HEK293 (cell line): Measurements from ENCODE around the gene FKBP1C.

Experiments
- CTCF ChIA-PET: fragments of 350-600 bp; formaldehyde crosslinking; extraction: SDS; loops from one replicate; lab custom pipeline; 2021; ENCODE audit warnings: antibody characterized with exemption; lab: Yijun Ruan, JAX
- POLR2A ChIA-PET: fragments of 300-600 bp; formaldehyde crosslinking; extraction: SDS; loops from one replicate; lab custom pipeline; 2020; ENCODE audit warnings: antibody characterized with exemption, inconsistent platforms; lab: Yijun Ruan, JAX
- H3K27ac ChIP-seq: fragments of 200-500 bp; sonication (Bioruptor generic); 2 replicates; pipeline ENCODE4 v1.5.1; 2014; ENCODE audit warnings: low read depth, low read length, control low read depth, inconsistent platforms; ENCODE audit errors: extremely low read depth
- H3K36me3 ChIP-seq, 2 experiments: fragments of 200-500 bp in 1 of 2; sonication (Bioruptor generic) in 1 of 2; 1 replicate in 1 of 2; 2 replicates in 1 of 2; pipeline ENCODE4 v1.5.1; 2014 to 2017; ENCODE audit warnings: inconsistent platforms in 2 of 2, low read length in 2 of 2; ENCODE audit not compliant: control insufficient read depth in 2 of 2, insufficient read depth in 1 of 2
- H3K4me1 ChIP-seq: fragments of 200-500 bp; sonication (Bioruptor generic); 2 replicates; pipeline ENCODE4 v1.5.1; 2014; ENCODE audit warnings: mild to moderate bottlenecking, low read length, inconsistent platforms; ENCODE audit not compliant: control insufficient read depth, insufficient read depth
- H3K4me3 ChIP-seq: 2 replicates; pipeline ENCODE4 v1.5.1; 2011; ENCODE audit warnings: low read depth, mild to moderate bottlenecking, control low read depth, low read length, moderate library complexity
- H3K9me3 ChIP-seq: fragments of 200-500 bp; sonication (Bioruptor generic); 2 replicates; pipeline ENCODE4 v1.5.1; 2014; ENCODE audit warnings: low read depth, low read length, inconsistent platforms; ENCODE audit not compliant: control insufficient read depth, insufficient read depth
- BCL11B ChIP-seq: fragments of 450-650 bp; formaldehyde crosslinking; IDR thresholded peaks from 2 replicates; pipeline ENCODE4 v1.5.1; 2016; ENCODE audit warnings: low read depth, missing biosample characterization, missing genetic modification characterization
- BCL6B ChIP-seq: fragments of 450-650 bp; formaldehyde crosslinking; IDR thresholded peaks from 2 replicates; pipeline ENCODE4 v1.5.1; 2017; ENCODE audit warnings: missing biosample characterization, missing genetic modification characterization
- FEZF1 ChIP-seq: fragments of 450-650 bp; formaldehyde crosslinking; IDR thresholded peaks from 2 replicates; pipeline ENCODE4 v1.5.1; 2016; ENCODE audit warnings: missing biosample characterization, missing genetic modification characterization
- PRDM6 ChIP-seq: fragments of 450-650 bp; formaldehyde crosslinking; IDR thresholded peaks from 2 replicates; pipeline ENCODE4 v1.5.1; 2017; ENCODE audit warnings: missing biosample characterization, missing genetic modification characterization
- TCF7L2 ChIP-seq: IDR thresholded peaks from 2 replicates; pipeline ENCODE4 v1.6.1; 2011; ENCODE audit warnings: low read depth, mild to moderate bottlenecking, inconsistent platforms, low read length, moderate library complexity, borderline replicate concordance
- ZBTB44 ChIP-seq: fragments of 450-650 bp; IDR thresholded peaks from 2 replicates; pipeline ENCODE4 v1.5.1; 2018; ENCODE audit warnings: missing biosample characterization, mild to moderate bottlenecking, missing genetic modification characterization
- ZBTB49 ChIP-seq: fragments of 450-650 bp; formaldehyde crosslinking; IDR thresholded peaks from 2 replicates; pipeline ENCODE4 v1.5.1; 2016; ENCODE audit warnings: missing biosample characterization, missing genetic modification characterization, low read depth
- ZFP37 ChIP-seq: fragments of 450-650 bp; formaldehyde crosslinking; IDR thresholded peaks from 2 replicates; pipeline ENCODE4 v1.5.1; 2016; ENCODE audit warnings: missing biosample characterization, missing genetic modification characterization
- ZNF148 ChIP-seq: fragments of 450-650 bp; formaldehyde crosslinking; IDR thresholded peaks from 2 replicates; pipeline ENCODE4 v1.5.0; 2017; ENCODE audit warnings: missing biosample characterization, missing genetic modification characterization, borderline replicate concordance
- ZNF18 ChIP-seq: fragments of 450-650 bp; formaldehyde crosslinking; IDR thresholded peaks from 2 replicates; pipeline ENCODE4 v1.5.1; 2016; ENCODE audit warnings: missing biosample characterization, missing genetic modification characterization
- ZNF239 ChIP-seq: fragments of 450-650 bp; formaldehyde crosslinking; IDR thresholded peaks from 2 replicates; pipeline ENCODE4 v1.5.1; 2016; ENCODE audit warnings: missing biosample characterization, missing genetic modification characterization
- ZNF280D ChIP-seq: fragments of 450-650 bp; formaldehyde crosslinking; IDR thresholded peaks from 2 replicates; pipeline ENCODE4 v1.5.1; 2016; ENCODE audit warnings: missing biosample characterization, missing genetic modification characterization
- ZNF530 ChIP-seq: fragments of 450-650 bp; formaldehyde crosslinking; IDR thresholded peaks from 2 replicates; pipeline ENCODE4 v1.5.1; 2016; ENCODE audit warnings: low read depth, missing biosample characterization, missing genetic modification characterization
- ZNF747 ChIP-seq: fragments of 450-650 bp; formaldehyde crosslinking; IDR thresholded peaks from 2 replicates; pipeline ENCODE4 v1.5.1; 2016; ENCODE audit warnings: missing biosample characterization, missing genetic modification characterization
- ZNF837 ChIP-seq: fragments of 450-650 bp; formaldehyde crosslinking; IDR thresholded peaks from 2 replicates; pipeline ENCODE4 v1.5.1; 2016; ENCODE audit warnings: missing biosample characterization, missing genetic modification characterization

Gene FKBP1C

GRCh38 chr6:63245909-63246308, 34.6 kb downstream of the FKBP1C start:
- ChIA-PET POLR2A (no interaction called here), CTCF (interaction anchor here (0.9 to 1.7 kb wide), 5 partner anchors 12 to 30 kb away, joined by 4 to 6 read pairs (median 4); no protein-coding TSS in a partner anchor)
- Histone ChIP-seq H3K36me3 (no peaks in the 10 kb centered on the region), H3K27ac (no peak overlapping the region), H3K4me3 (no peak overlapping the region), H3K4me1 (no peaks in the 10 kb centered on the region), H3K9me3 (no peaks in the 10 kb centered on the region)
- TF ChIP-seq ZFP37 (tag by site-specific recombination) (no peak), ZNF837 (tag by site-specific recombination) (no peak), ZNF18 (tag by site-specific recombination) (0 out of 2 replicates have a peak, but pooled peaks have one; percentile 42), ZNF239 (tag by site-specific recombination) (no peak), TCF7L2 (no peak), ZNF148 (tag by site-specific recombination) (no peak), ZBTB49 (tag by site-specific recombination) (no peak), ZNF530 (tag by site-specific recombination) (no peak)

GRCh38 chr6:63246581-63246980, 35.3 kb downstream of the FKBP1C start:
- ChIA-PET POLR2A (no interaction called here), CTCF (interaction anchor here (0.9 to 1.7 kb wide), 4 partner anchors 11 to 31 kb away, joined by 4 to 5 read pairs (median 4); no protein-coding TSS in a partner anchor)
- Histone ChIP-seq H3K36me3 (no peaks in the 10 kb centered on the region), H3K4me1 (no peaks in the 10 kb centered on the region), H3K27ac (no peak overlapping the region), H3K4me3 (no peak overlapping the region), H3K9me3 (no peaks in the 10 kb centered on the region)
- no peak for TF ChIP-seq BCL6B (tag by site-specific recombination)

GRCh38 chr6:63249875-63250482, 38.7 kb downstream of the FKBP1C start:
- H3K36me3 ChIP-seq, result no peaks in the 10 kb centered on the region
- H3K4me1 ChIP-seq, result no peaks in the 10 kb centered on the region
- no peak overlapping the region for H3K4me3 ChIP-seq
- POLR2A ChIA-PET, result no interaction called here
- H3K27ac ChIP-seq, result no peak overlapping the region
- no peaks in the 10 kb centered on the region for H3K9me3 ChIP-seq
- CTCF ChIA-PET, result interaction anchor here (0.5 to 1.5 kb wide), 2 partner anchors 9 to 516 kb away, joined by 3 to 6 read pairs; no protein-coding TSS in a partner anchor
- no peak for TF ChIP-seq ZNF280D (tag by site-specific recombination)
- TF ChIP-seq BCL11B (tag by site-specific recombination), result no peak
- no peak for TF ChIP-seq PRDM6 (tag by site-specific recombination)
- no peak for TF ChIP-seq FEZF1 (tag by site-specific recombination)
- no peak for TF ChIP-seq ZBTB44 (tag by site-specific recombination)
- no peak for TF ChIP-seq ZNF747 (tag by site-specific recombination)
